CD4-positive, alpha-beta T cell (primary cell): ENCODE data around the gene FEN1. TPM values are rescaled to one million over a fixed set of nuclear protein-coding genes. Genes with fewer than 3 reads are reported as not detected.

ENCODE experiments used
- ATAC-seq: fragments of 200-7000 bp; cut with Tn5 transposase; one replicate; pipeline ENCODE4 v1.10.0; 2022; ENCODE audit warnings: mild to moderate bottlenecking; ENCODE audit not compliant: poor library complexity
- CTCF ChIA-PET: fragments of 350-600 bp; sonication (Branson Sonifier 250); formaldehyde crosslinking; loops from one replicate; lab custom pipeline; 2021; ENCODE audit warnings: antibody characterized with exemption, inconsistent platforms; lab: Charles Lee
- POLR2A ChIA-PET: fragments of 350-600 bp; sonication (Branson Sonifier 250); formaldehyde crosslinking; loops from one replicate; lab custom pipeline; 2021; ENCODE audit warnings: antibody characterized with exemption, inconsistent platforms; lab: Charles Lee
- DNase-seq, 14 experiments: peaks; one replicate each; pipeline ENCODE4 v3.0.0-alpha.2; 2013 to 2020; ENCODE audit warnings: mixed read lengths in 2 of 14
- H3K27ac ChIP-seq, 2 donors: one replicate each; pipeline versions ENCODE4 v1.5.1 to v1.7.0; 2013; ENCODE audit warnings: low read length in 2 of 2, low read depth in 1 of 2, mild to moderate bottlenecking in 1 of 2
- H3K27me3 ChIP-seq, 2 experiments: 1 replicate in 1 of 2; 2 replicates in 1 of 2; pipeline versions ENCODE4 v1.6.1 to v1.7.0; 2013; ENCODE audit warnings: low read length in 2 of 2, control low read depth in 1 of 2, mild to moderate bottlenecking in 1 of 2, moderate library complexity in 1 of 2; ENCODE audit not compliant: insufficient read depth in 2 of 2, control insufficient read depth in 1 of 2
- H3K36me3 ChIP-seq: one replicate; pipeline ENCODE4 v1.6.1; 2013; ENCODE audit warnings: low read length, control low read depth; ENCODE audit not compliant: insufficient read depth
- H3K4me1 ChIP-seq: one replicate; pipeline ENCODE4 v1.6.1; 2013; ENCODE audit warnings: low read length, control low read depth; ENCODE audit not compliant: insufficient read depth
- H3K4me3 ChIP-seq: one replicate; pipeline ENCODE4 v1.5.1; 2013; ENCODE audit warnings: mild to moderate bottlenecking, low read length, moderate library complexity
- H3K9me3 ChIP-seq, 2 experiments: 1 replicate in 1 of 2; 2 replicates in 1 of 2; pipeline versions ENCODE4 v1.6.1 to v1.7.0; 2013; ENCODE audit warnings: low read length in 2 of 2, mild to moderate bottlenecking in 2 of 2, control low read depth in 1 of 2, moderate library complexity in 1 of 2; ENCODE audit not compliant: control insufficient read depth in 1 of 2, insufficient read depth in 1 of 2
- H3K27ac Mint-ChIP-seq: one replicate; pipeline ENCODE4 v1.8.0; 2020; ENCODE audit warnings: mixed read lengths
- H3K27me3 Mint-ChIP-seq: one replicate; pipeline ENCODE4 v1.8.0; 2021; ENCODE audit warnings: mixed read lengths
- H3K36me3 Mint-ChIP-seq: one replicate; pipeline ENCODE4 v1.8.0; 2021; ENCODE audit warnings: low read depth, mixed read lengths
- H3K4me1 Mint-ChIP-seq: one replicate; pipeline ENCODE4 v1.8.0; 2021; ENCODE audit warnings: low read depth, mixed read lengths
- H3K4me3 Mint-ChIP-seq: one replicate; pipeline ENCODE4 v1.8.0; 2020; ENCODE audit warnings: mild to moderate bottlenecking, mixed read lengths
- H3K9me3 Mint-ChIP-seq: one replicate; pipeline ENCODE4 v1.8.0; 2020; ENCODE audit warnings: mixed read lengths
- intact Hi-C, 2 experiments: fragments of 100-400 bp; cut with DNase I in 1 of 2; cut with micrococcal nuclease in 1 of 2; formaldehyde crosslinking; loops; one replicate each; pipeline versions ENCODE4 v1.15.1 to v1.9.0; 2023 to 2025; cut with DNase I, micrococcal nuclease
- total RNA-seq, 174 experiments: library from RNA in 2 of 174; stranded (reverse) in 2 of 174; gene quantifications; one replicate each; pipeline ENCODE4 v1.2.3 and lab custom pipeline; 2021 to 2026
- TF ChIP-seq, protein P1 (sequence below): fragments of 200-600 bp; IDR thresholded peaks from one replicate; pipeline ENCODE4 v1.8.0; 2022; ENCODE audit warnings: antibody characterized with exemption, mild to moderate bottlenecking

The FEN1 gene
- total RNA-seq, 2 experiments from 2014 or later, result 7.5 to 9.1 TPM

DNA sequence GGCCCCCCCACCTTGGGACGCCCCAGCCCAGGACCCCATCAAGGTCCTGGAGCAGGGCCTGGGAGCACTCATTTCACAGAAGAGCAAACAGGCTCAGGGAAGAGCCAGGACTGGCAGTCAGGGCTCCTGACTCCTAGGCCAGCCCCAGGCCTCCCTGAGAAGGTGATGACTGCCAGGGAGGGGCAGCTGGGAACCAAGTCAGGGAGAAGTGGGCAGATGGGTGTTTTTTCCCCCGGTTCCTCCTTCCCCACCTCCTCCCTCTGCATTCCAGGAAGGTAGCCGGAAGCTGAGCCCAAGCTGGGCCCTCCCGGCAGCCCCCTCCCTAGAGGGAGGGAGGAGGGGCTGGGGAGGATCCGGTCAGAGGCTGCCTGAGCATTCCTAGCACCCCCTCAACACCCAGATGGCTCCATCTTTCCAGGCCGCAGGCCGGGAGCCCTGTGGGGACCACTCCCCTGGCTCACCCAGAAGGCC, 20.7 kb upstream of the FEN1 start:
- TF ChIP-seq, protein P1, sequence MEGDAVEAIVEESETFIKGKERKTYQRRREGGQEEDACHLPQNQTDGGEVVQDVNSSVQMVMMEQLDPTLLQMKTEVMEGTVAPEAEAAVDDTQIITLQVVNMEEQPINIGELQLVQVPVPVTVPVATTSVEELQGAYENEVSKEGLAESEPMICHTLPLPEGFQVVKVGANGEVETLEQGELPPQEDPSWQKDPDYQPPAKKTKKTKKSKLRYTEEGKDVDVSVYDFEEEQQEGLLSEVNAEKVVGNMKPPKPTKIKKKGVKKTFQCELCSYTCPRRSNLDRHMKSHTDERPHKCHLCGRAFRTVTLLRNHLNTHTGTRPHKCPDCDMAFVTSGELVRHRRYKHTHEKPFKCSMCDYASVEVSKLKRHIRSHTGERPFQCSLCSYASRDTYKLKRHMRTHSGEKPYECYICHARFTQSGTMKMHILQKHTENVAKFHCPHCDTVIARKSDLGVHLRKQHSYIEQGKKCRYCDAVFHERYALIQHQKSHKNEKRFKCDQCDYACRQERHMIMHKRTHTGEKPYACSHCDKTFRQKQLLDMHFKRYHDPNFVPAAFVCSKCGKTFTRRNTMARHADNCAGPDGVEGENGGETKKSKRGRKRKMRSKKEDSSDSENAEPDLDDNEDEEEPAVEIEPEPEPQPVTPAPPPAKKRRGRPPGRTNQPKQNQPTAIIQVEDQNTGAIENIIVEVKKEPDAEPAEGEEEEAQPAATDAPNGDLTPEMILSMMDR, result no peak
- Histone ChIP-seq H3K36me3 (no peaks in the 10 kb centered on the region), H3K4me3 (no peak overlapping the region), H3K27ac (no peak overlapping the region), H3K4me1 (peaks cover 29% of the 10 kb centered on the region), H3K27me3 (no peaks in the 10 kb centered on the region), H3K9me3 (no peaks in the 10 kb centered on the region)
- H3K27me3 Mint-ChIP-seq, result no peaks in the 10 kb centered on the region
- no peak for ATAC-seq
- H3K36me3 Mint-ChIP-seq, result no peaks in the 10 kb centered on the region
- ChIA-PET CTCF (no interaction called here), POLR2A (no interaction called here)
- no peak for DNase-seq
- peaks cover 14% of the 10 kb centered on the region for H3K4me1 Mint-ChIP-seq
- no peak overlapping the region for H3K4me3 Mint-ChIP-seq
- H3K9me3 Mint-ChIP-seq, result no peaks in the 10 kb centered on the region
- H3K27ac Mint-ChIP-seq, result no peak overlapping the region
- intact Hi-C loops, result no loop called here

DNA sequence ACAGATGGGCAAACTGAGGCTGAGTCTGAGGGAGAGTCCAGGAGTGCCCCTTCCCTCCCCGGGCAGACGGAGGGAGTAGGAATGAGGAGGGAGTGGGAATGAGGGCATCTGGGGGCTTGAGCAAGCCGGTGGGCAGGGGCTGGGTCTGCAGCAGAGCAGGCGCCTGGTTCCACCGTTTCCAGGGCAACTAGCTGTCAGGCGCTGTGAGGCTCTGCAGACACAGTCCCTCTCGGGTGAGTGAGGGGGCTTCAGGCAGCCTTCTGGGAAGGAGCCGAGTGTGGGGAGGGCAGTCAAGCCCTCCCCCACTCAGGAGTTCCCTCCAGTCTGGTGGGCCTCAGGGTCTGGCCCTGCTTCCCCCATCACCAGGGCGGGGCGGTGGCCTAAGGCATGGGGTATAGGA, 19.4 kb upstream of the FEN1 start:
- Histone ChIP-seq H3K27me3 (no peaks in the 10 kb centered on the region), H3K4me1 (peaks cover 39% of the 10 kb centered on the region), H3K36me3 (no peaks in the 10 kb centered on the region), H3K9me3 (no peaks in the 10 kb centered on the region), H3K4me3 (no peak overlapping the region), H3K27ac (no peak overlapping the region)
- no peaks in the 10 kb centered on the region for H3K27me3 Mint-ChIP-seq
- intact Hi-C loops, result no loop called here
- ChIA-PET POLR2A (no interaction called here), CTCF (no interaction called here)
- H3K9me3 Mint-ChIP-seq, result no peaks in the 10 kb centered on the region
- H3K4me1 Mint-ChIP-seq, result peaks cover 16% of the 10 kb centered on the region
- H3K4me3 Mint-ChIP-seq, result no peak overlapping the region
- DNase-seq, result no peak
- no peak overlapping the region for H3K27ac Mint-ChIP-seq
- no peaks in the 10 kb centered on the region for H3K36me3 Mint-ChIP-seq
- TF ChIP-seq, protein P1, result no peak
- ATAC-seq, result no peak

DNA sequence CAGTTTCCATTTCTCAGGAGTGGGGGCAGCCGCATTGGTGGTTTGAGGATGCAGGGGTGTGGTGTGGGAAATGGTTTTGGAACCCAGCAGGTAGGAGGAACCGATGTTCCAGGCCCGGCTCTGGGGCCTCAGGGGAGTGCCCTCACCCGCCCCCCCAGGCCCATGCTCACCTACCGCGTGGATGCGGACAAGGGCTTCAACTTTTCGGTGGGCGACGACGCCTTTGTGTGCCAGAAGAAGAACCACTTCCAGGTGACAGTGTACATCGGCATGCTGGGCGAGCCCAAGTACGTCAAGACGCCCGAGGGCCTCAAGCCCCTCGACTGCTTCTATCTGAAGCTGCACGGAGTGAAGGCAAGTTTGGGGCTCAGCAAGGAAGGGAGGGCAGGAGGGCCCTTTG, 18.9 kb upstream of the FEN1 start:
- Mint-ChIP-seq H3K4me3 (no peak overlapping the region), H3K9me3 (no peaks in the 10 kb centered on the region), H3K4me1 (peaks cover 16% of the 10 kb centered on the region), H3K27ac (no peak overlapping the region), H3K27me3 (no peaks in the 10 kb centered on the region), H3K36me3 (no peaks in the 10 kb centered on the region)
- Histone ChIP-seq H3K36me3 (no peaks in the 10 kb centered on the region), H3K9me3 (no peaks in the 10 kb centered on the region), H3K27ac (no peak overlapping the region), H3K4me3 (no peak overlapping the region), H3K27me3 (no peaks in the 10 kb centered on the region), H3K4me1 (peaks cover 39% of the 10 kb centered on the region)
- CTCF ChIA-PET, result no interaction called here
- intact Hi-C loops, result no loop called here
- ATAC-seq (no peak), DNase-seq (no peak)
- TF ChIP-seq, protein P1, result no peak
- POLR2A ChIA-PET, result no interaction called here
